Measurements from ENCODE around the gene CBFA2T3.

The CBFA2T3 gene

GRCh38 chr16:88905563-88905962 is 71.4 kb downstream of the CBFA2T3 start:
- no peak for TF ChIP-seq SIN3A (IDR thresholded peaks at IDR 0.05; ENCODE audit: borderline replicate concordance, insufficient read depth, low read length)
- TF ChIP-seq, protein P1, sequence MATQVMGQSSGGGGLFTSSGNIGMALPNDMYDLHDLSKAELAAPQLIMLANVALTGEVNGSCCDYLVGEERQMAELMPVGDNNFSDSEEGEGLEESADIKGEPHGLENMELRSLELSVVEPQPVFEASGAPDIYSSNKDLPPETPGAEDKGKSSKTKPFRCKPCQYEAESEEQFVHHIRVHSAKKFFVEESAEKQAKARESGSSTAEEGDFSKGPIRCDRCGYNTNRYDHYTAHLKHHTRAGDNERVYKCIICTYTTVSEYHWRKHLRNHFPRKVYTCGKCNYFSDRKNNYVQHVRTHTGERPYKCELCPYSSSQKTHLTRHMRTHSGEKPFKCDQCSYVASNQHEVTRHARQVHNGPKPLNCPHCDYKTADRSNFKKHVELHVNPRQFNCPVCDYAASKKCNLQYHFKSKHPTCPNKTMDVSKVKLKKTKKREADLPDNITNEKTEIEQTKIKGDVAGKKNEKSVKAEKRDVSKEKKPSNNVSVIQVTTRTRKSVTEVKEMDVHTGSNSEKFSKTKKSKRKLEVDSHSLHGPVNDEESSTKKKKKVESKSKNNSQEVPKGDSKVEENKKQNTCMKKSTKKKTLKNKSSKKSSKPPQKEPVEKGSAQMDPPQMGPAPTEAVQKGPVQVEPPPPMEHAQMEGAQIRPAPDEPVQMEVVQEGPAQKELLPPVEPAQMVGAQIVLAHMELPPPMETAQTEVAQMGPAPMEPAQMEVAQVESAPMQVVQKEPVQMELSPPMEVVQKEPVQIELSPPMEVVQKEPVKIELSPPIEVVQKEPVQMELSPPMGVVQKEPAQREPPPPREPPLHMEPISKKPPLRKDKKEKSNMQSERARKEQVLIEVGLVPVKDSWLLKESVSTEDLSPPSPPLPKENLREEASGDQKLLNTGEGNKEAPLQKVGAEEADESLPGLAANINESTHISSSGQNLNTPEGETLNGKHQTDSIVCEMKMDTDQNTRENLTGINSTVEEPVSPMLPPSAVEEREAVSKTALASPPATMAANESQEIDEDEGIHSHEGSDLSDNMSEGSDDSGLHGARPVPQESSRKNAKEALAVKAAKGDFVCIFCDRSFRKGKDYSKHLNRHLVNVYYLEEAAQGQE (IDR thresholded peaks at IDR 0.05; ENCODE audit: insufficient read depth in 1 of 2, low read depth in 2 of 2, low read length in 2 of 2) = no peak
- TF ChIP-seq POLR2AphosphoS5 (IDR thresholded peaks at IDR 0.05; ENCODE audit: low read depth, low read length) = no peak
- no peak for TF ChIP-seq FOXP2 (optimal IDR thresholded peaks at IDR 0.05; ENCODE audit: borderline replicate concordance, extremely low read depth, extremely low read length, insufficient read depth)
- TF ChIP-seq TAF1 (IDR thresholded peaks at IDR 0.05; ENCODE audit: borderline replicate concordance, insufficient read depth, low read length) = no peak

GRCh38 chr16:88904676-88905365 is 72.2 kb downstream of the CBFA2T3 start:
- TF ChIP-seq TAF1 (IDR thresholded peaks at IDR 0.05; ENCODE audit: borderline replicate concordance, insufficient read depth, low read length) (no peak), SIN3A (IDR thresholded peaks at IDR 0.05; ENCODE audit: borderline replicate concordance, insufficient read depth, low read length) (no peak), FOXP2 (optimal IDR thresholded peaks at IDR 0.05; ENCODE audit: borderline replicate concordance, extremely low read depth, extremely low read length, insufficient read depth) (no peak), POLR2AphosphoS5 (IDR thresholded peaks at IDR 0.05; ENCODE audit: low read depth, low read length) (no peak)
- TF ChIP-seq, protein P1 (IDR thresholded peaks at IDR 0.05; ENCODE audit: insufficient read depth in 1 of 2, low read depth in 2 of 2, low read length in 2 of 2) = no peak

DNA sequence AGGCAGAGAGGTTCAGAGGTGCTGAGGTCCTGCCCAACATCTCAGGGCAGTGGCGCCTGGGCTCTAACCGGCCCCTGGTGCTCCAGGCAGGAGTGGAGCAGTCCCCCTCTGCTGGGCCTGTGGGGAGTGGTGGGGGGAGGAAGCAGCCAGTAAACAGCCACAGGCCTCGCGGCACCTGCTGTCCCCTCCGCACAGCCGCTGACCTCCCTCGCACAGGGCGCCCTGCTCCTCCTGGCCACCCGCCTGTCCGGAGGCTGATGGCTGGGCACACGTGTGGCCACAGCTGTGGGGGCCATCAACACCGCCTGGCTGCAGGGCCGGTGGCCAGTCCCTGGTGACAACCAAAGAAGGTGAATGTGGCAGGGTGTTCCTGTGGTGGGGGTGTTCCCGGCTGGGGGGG is 73.7 kb downstream of the CBFA2T3 start:
- TF ChIP-seq POLR2AphosphoS5 (IDR thresholded peaks at IDR 0.05; ENCODE audit: low read depth, low read length) (no peak), SIN3A (IDR thresholded peaks at IDR 0.05; ENCODE audit: borderline replicate concordance, insufficient read depth, low read length) (no peak), TAF1 (IDR thresholded peaks at IDR 0.05; ENCODE audit: borderline replicate concordance, insufficient read depth, low read length) (no peak), FOXP2 (optimal IDR thresholded peaks at IDR 0.05; ENCODE audit: borderline replicate concordance, extremely low read depth, extremely low read length, insufficient read depth) (no peak)
- TF ChIP-seq, protein P1 (IDR thresholded peaks at IDR 0.05; ENCODE audit: insufficient read depth in 1 of 2, low read depth in 2 of 2, low read length in 2 of 2) = no peak

DNA sequence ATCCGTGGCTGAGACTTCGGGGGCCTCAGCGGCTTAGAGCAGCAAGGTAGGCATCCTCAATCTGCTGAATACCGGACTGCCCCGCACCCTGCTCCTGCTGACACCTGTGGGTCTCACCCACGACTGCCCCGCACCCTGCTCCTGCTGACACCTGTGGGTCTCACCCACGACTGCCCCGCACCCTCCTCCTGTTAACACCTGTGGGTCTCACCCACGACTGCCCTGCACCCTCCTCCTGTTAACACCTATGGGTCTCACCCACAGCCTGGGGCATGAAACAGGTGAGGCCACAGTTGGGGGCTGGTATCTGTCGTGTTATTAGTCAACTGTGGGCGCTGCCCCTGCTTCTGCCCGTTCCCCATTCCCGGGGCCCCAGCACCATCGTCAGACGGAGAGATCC is 74.3 kb downstream of the CBFA2T3 start:
- no peak for TF ChIP-seq POLR2AphosphoS5 (IDR thresholded peaks at IDR 0.05; ENCODE audit: low read depth, low read length)
- TF ChIP-seq FOXP2 (optimal IDR thresholded peaks at IDR 0.05; ENCODE audit: borderline replicate concordance, extremely low read depth, extremely low read length, insufficient read depth) = no peak
- TF ChIP-seq, protein P1 (IDR thresholded peaks at IDR 0.05; ENCODE audit: insufficient read depth in 1 of 2, low read depth in 2 of 2, low read length in 2 of 2) = no peak
- no peak for TF ChIP-seq SIN3A (IDR thresholded peaks at IDR 0.05; ENCODE audit: borderline replicate concordance, insufficient read depth, low read length)
- no peak for TF ChIP-seq TAF1 (IDR thresholded peaks at IDR 0.05; ENCODE audit: borderline replicate concordance, insufficient read depth, low read length)
